HS-27A (cell line): ENCODE data around the gene EEF2K.

ENCODE experiments used
- DNase-seq: peaks from one replicate; pipeline ENCODE4 v3.0.0-alpha.2; 2012; ENCODE audit warnings: low read depth, missing footprints

Gene EEF2K

GRCh38 chr16:22252317-22252716, 46.2 kb downstream of the EEF2K start:
- no peak for DNase-seq

- no peak for DNase-seq
Observed at GRCh38 chr16:22253272-22253671, 47.2 kb downstream of the EEF2K start.

GRCh38 chr16:22255335-22255734, 49.3 kb downstream of the EEF2K start:
- no peak for DNase-seq

GRCh38 chr16:22257440-22257839, 51.4 kb downstream of the EEF2K start:
- DNase-seq: no peak

- DNase-seq: no peak
Observed at GRCh38 chr16:22260490-22260889, 54.4 kb downstream of the EEF2K start.

- DNase-seq: no peak
Observed at GRCh38 chr16:22262460-22262859, 56.4 kb downstream of the EEF2K start.

GRCh38 chr16:22264786-22265185, 58.7 kb downstream of the EEF2K start:
- no peak for DNase-seq

- DNase-seq: no peak
Observed at GRCh38 chr16:22265351-22265750, 59.3 kb downstream of the EEF2K start.

GRCh38 chr16:22266546-22266945, 60.5 kb downstream of the EEF2K start:
- DNase-seq: no peak

GRCh38 chr16:22267764-22268163, 61.7 kb downstream of the EEF2K start:
- no peak for DNase-seq

GRCh38 chr16:22270525-22270924, 64.4 kb downstream of the EEF2K start:
- no peak for DNase-seq

- no peak for DNase-seq
Observed at GRCh38 chr16:22272870-22273650, 67.0 kb downstream of the EEF2K start.

GRCh38 chr16:22274916-22275315, 68.8 kb downstream of the EEF2K start:
- DNase-seq: no peak

- no peak for DNase-seq
Observed at GRCh38 chr16:22278441-22279230, 72.6 kb downstream of the EEF2K start.

GRCh38 chr16:22282254-22282892, 76.3 kb downstream of the EEF2K start:
- no peak for DNase-seq

GRCh38 chr16:22284637-22285036, 78.6 kb downstream of the EEF2K start:
- no peak for DNase-seq

- DNase-seq: no peak
Observed at GRCh38 chr16:22285080-22285479, 79.0 kb downstream of the EEF2K start.

GRCh38 chr16:22291020-22291419, 84.9 kb downstream of the EEF2K start:
- no peak for DNase-seq

- no peak for DNase-seq
Observed at GRCh38 chr16:22291860-22292318, 85.8 kb downstream of the EEF2K start.

GRCh38 chr16:22292320-22292719, 86.2 kb downstream of the EEF2K start:
- DNase-seq: no peak

- no peak for DNase-seq
Observed at GRCh38 chr16:22293137-22294106, 87.3 kb downstream of the EEF2K start.
